Parathyroid adenoma (tissue), 2 donors: Measurements from ENCODE around the gene AVPR2.

Source experiments
- H2AFZ ChIP-seq: fragments of 300-600 bp; sonication (generic); one replicate; pipeline ENCODE4 v1.7.0; 2017; ENCODE audit warnings: antibody characterized with exemption, mild to moderate bottlenecking
- H3K27ac ChIP-seq: fragments of 300-600 bp; sonication (generic); one replicate; pipeline ENCODE4 v1.7.0; 2017
- H3K27me3 ChIP-seq: fragments of 300-600 bp; sonication (generic); one replicate; pipeline ENCODE4 v1.7.0; 2017; ENCODE audit warnings: low read length; ENCODE audit not compliant: control insufficient read depth, insufficient read depth
- H3K36me3 ChIP-seq: fragments of 300-600 bp; sonication (generic); one replicate; pipeline ENCODE4 v1.7.0; 2017; ENCODE audit warnings: low read length; ENCODE audit not compliant: control insufficient read depth, insufficient read depth
- H3K4me1 ChIP-seq: fragments of 300-600 bp; sonication (generic); one replicate; pipeline ENCODE4 v1.7.0; 2017; ENCODE audit warnings: control low read depth
- H3K4me2 ChIP-seq: fragments of 300-600 bp; sonication (generic); one replicate; pipeline ENCODE4 v1.7.0; 2017; ENCODE audit warnings: low read length
- H3K4me3 ChIP-seq: fragments of 300-600 bp; sonication (generic); one replicate; pipeline ENCODE4 v1.7.0; 2017; ENCODE audit warnings: low read depth, low read length
- H3K79me2 ChIP-seq: fragments of 300-600 bp; sonication (generic); one replicate; pipeline ENCODE4 v1.7.0; 2017; ENCODE audit warnings: control low read depth
- H3K9ac ChIP-seq: fragments of 300-600 bp; sonication (generic); one replicate; pipeline ENCODE4 v1.7.0; 2017; ENCODE audit warnings: mild to moderate bottlenecking
- H3K9me3 ChIP-seq: fragments of 300-600 bp; sonication (generic); one replicate; pipeline ENCODE4 v1.7.0; 2017; ENCODE audit warnings: low read length; ENCODE audit not compliant: control insufficient read depth
- CTCF ChIP-seq: fragments of 300-600 bp; sonication (generic); IDR thresholded peaks from one replicate; pipeline ENCODE4 v1.7.0; 2017; ENCODE audit warnings: antibody characterized with exemption, mild to moderate bottlenecking
- donor health status: primary hyperparathyroidism.

Gene AVPR2

GRCh38 chrX:153908219-153908860, 3.9 kb downstream of the AVPR2 start:
- no peaks in the 10 kb centered on the region for H3K9me3 ChIP-seq
- H3K79me2 ChIP-seq: no peaks in the 10 kb centered on the region
- no peak overlapping the region for H3K4me2 ChIP-seq
- H3K9ac ChIP-seq: no peak overlapping the region
- H3K27ac ChIP-seq: no peak overlapping the region
- H3K27me3 ChIP-seq: no peaks in the 10 kb centered on the region
- no peak for TF ChIP-seq CTCF
- H3K4me3 ChIP-seq: no peak overlapping the region
- no peak overlapping the region for H2AFZ ChIP-seq
- no peaks in the 10 kb centered on the region for H3K4me1 ChIP-seq
- no peaks in the 10 kb centered on the region for H3K36me3 ChIP-seq

- Histone ChIP-seq H3K79me2 (no peaks in the 10 kb centered on the region), H2AFZ (no peak overlapping the region), H3K4me1 (no peaks in the 10 kb centered on the region), H3K9ac (no peak overlapping the region), H3K36me3 (no peaks in the 10 kb centered on the region), H3K27me3 (no peaks in the 10 kb centered on the region), H3K9me3 (no peaks in the 10 kb centered on the region), H3K4me2 (no peak overlapping the region), H3K27ac (no peak overlapping the region), H3K4me3 (no peak overlapping the region)
- no peak for TF ChIP-seq CTCF
Observed at GRCh38 chrX:153909024-153909979, 4.8 kb downstream of the AVPR2 start.

GRCh38 chrX:153909980-153910360, 5.5 kb downstream of the AVPR2 start:
- H3K4me1 ChIP-seq: no peaks in the 10 kb centered on the region
- H3K79me2 ChIP-seq: no peaks in the 10 kb centered on the region
- no peak overlapping the region for H2AFZ ChIP-seq
- no peak overlapping the region for H3K27ac ChIP-seq
- H3K27me3 ChIP-seq: no peaks in the 10 kb centered on the region
- no peak overlapping the region for H3K4me2 ChIP-seq
- no peak overlapping the region for H3K9ac ChIP-seq
- H3K9me3 ChIP-seq: no peaks in the 10 kb centered on the region
- no peaks in the 10 kb centered on the region for H3K36me3 ChIP-seq
- H3K4me3 ChIP-seq: no peak overlapping the region
- no peak for TF ChIP-seq CTCF

- Histone ChIP-seq H3K4me1 (no peaks in the 10 kb centered on the region), H3K9ac (no peak overlapping the region), H3K27ac (no peak overlapping the region), H2AFZ (no peak overlapping the region), H3K4me3 (no peak overlapping the region), H3K4me2 (no peak overlapping the region), H3K9me3 (no peaks in the 10 kb centered on the region), H3K36me3 (no peaks in the 10 kb centered on the region), H3K27me3 (no peaks in the 10 kb centered on the region), H3K79me2 (no peaks in the 10 kb centered on the region)
- TF ChIP-seq CTCF: no peak
Observed at GRCh38 chrX:153910446-153910845, 6.0 kb downstream of the AVPR2 start.
